WTC11 (cell line): ENCODE results near the gene TTLL11. TPM values are rescaled to one million over a fixed set of nuclear protein-coding genes. Genes with fewer than 3 reads are reported as not detected.

Experiments
- ATAC-seq: fragments of 200-7000 bp; cut with Tn5 transposase; 2 replicates; pipeline ENCODE4 v1.10.0; 2021; ENCODE audit warnings: mild to moderate bottlenecking, moderate library complexity
- CTCF ChIA-PET: fragments of 300-600 bp; sonication (Branson Sonifier 250); formaldehyde crosslinking; loops from one replicate; lab custom pipeline; 2021; ENCODE audit warnings: antibody characterized with exemption; lab: Charles Lee
- POLR2A ChIA-PET: fragments of 350-600 bp; sonication (Branson Sonifier 250); formaldehyde crosslinking; loops from one replicate; lab custom pipeline; 2021; ENCODE audit warnings: antibody characterized with exemption; lab: Charles Lee
- DNase-seq: peaks from one replicate; pipeline ENCODE4 v3.0.0; 2021; ENCODE audit warnings: low spot score
- H3K27ac Mint-ChIP-seq: 2 replicates; pipeline ENCODE4 v1.8.0; 2021; ENCODE audit warnings: mixed read lengths
- H3K27me3 Mint-ChIP-seq: 2 replicates; pipeline ENCODE4 v1.8.0; 2021; ENCODE audit warnings: low read depth, mild to moderate bottlenecking, moderate library complexity, mixed read lengths
- H3K36me3 Mint-ChIP-seq: 2 replicates; pipeline ENCODE4 v1.8.0; 2021; ENCODE audit warnings: mixed read lengths
- H3K4me1 Mint-ChIP-seq: 2 replicates; pipeline ENCODE4 v1.8.0; 2022; ENCODE audit warnings: mixed read lengths
- H3K4me3 Mint-ChIP-seq: 2 replicates; pipeline ENCODE4 v1.8.0; 2021; ENCODE audit warnings: mild to moderate bottlenecking, moderate library complexity, mixed read lengths
- H3K9me3 Mint-ChIP-seq: 2 replicates; pipeline ENCODE4 v1.8.0; 2021; ENCODE audit warnings: mixed read lengths
- CREB1 ChIP-seq: sonication (generic); formaldehyde crosslinking; IDR thresholded peaks from 2 replicates; pipeline ENCODE4 v1.8.0; 2023; ENCODE audit warnings: mild to moderate bottlenecking, missing genetic modification reagents
- ESRRA ChIP-seq: sonication (generic); formaldehyde crosslinking; IDR thresholded peaks from 2 replicates; pipeline ENCODE4 v1.8.1; 2022; ENCODE audit warnings: mild to moderate bottlenecking, missing genetic modification reagents, borderline replicate concordance
- FOXP1 ChIP-seq: sonication (generic); formaldehyde crosslinking; IDR thresholded peaks from 2 replicates; pipeline ENCODE4 v1.8.0; 2022; ENCODE audit warnings: missing genetic modification reagents, mild to moderate bottlenecking, moderate library complexity, borderline replicate concordance
- HMGA2 ChIP-seq: fragments of 250-450 bp; sonication (Bioruptor Pico); IDR thresholded peaks from 2 replicates; pipeline ENCODE4 v1.4.0; 2021; ENCODE audit warnings: mild to moderate bottlenecking, moderate library complexity
- KAT7 ChIP-seq: sonication (generic); formaldehyde crosslinking; IDR thresholded peaks from 2 replicates; pipeline ENCODE4 v1.8.1; 2023; ENCODE audit warnings: missing genetic modification reagents, mild to moderate bottlenecking, borderline replicate concordance
- NFE2L1 ChIP-seq: sonication (generic); formaldehyde crosslinking; IDR thresholded peaks from 2 replicates; pipeline ENCODE4 v1.8.1; 2023; ENCODE audit warnings: missing genetic modification reagents
- NFYB ChIP-seq: sonication (generic); formaldehyde crosslinking; conservative IDR thresholded peaks from 2 replicates; pipeline ENCODE4 v1.8.0; 2022; ENCODE audit warnings: low read depth, missing genetic modification reagents
- PRRX2 ChIP-seq: fragments of 250-450 bp; sonication (Bioruptor Pico); IDR thresholded peaks from 2 replicates; pipeline ENCODE4 v1.8.0; 2021; ENCODE audit warnings: mild to moderate bottlenecking
- ZNF263 ChIP-seq: sonication (generic); formaldehyde crosslinking; IDR thresholded peaks from 2 replicates; pipeline ENCODE4 v1.8.1; 2022; ENCODE audit warnings: low read depth, mild to moderate bottlenecking, moderate library complexity, missing genetic modification reagents
- ZNF317 ChIP-seq: sonication (generic); formaldehyde crosslinking; IDR thresholded peaks from 2 replicates; pipeline ENCODE4 v1.8.1; 2023; ENCODE audit warnings: low read depth, mild to moderate bottlenecking, moderate library complexity, missing genetic modification reagents, borderline replicate concordance
- ZNF396 ChIP-seq: fragments of 250-450 bp; sonication (Bioruptor Pico); IDR thresholded peaks from 2 replicates; pipeline ENCODE4 v1.8.0; 2021; ENCODE audit warnings: mild to moderate bottlenecking, moderate library complexity, borderline replicate concordance
- ZNF671 ChIP-seq: fragments of 250-450 bp; sonication (Bioruptor Pico); IDR thresholded peaks from 2 replicates; pipeline ENCODE4 v1.8.0; 2021; ENCODE audit warnings: mild to moderate bottlenecking
- total RNA-seq: library from RNA; stranded (reverse); gene quantifications from 3 replicates; pipeline ENCODE4 v1.2.3, GENCODE V29; 2021
- TF ChIP-seq, protein P1 (sequence below): fragments of 250-450 bp; sonication (Bioruptor Pico); conservative IDR thresholded peaks from 2 replicates; pipeline ENCODE4 v1.9.0; 2021; ENCODE audit warnings: mild to moderate bottlenecking
- TF ChIP-seq, protein P2 (sequence below): fragments of 250-450 bp; sonication (Bioruptor Pico); IDR thresholded peaks from 2 replicates; pipeline ENCODE4 v2.1.2; 2022; ENCODE audit warnings: mild to moderate bottlenecking, moderate library complexity
- TF ChIP-seq, protein P3 (sequence below): sonication (generic); formaldehyde crosslinking; IDR thresholded peaks from 2 replicates; pipeline ENCODE4 v1.8.1; 2022; ENCODE audit warnings: missing genetic modification reagents, borderline replicate concordance
- TF ChIP-seq, protein P4 (sequence below): sonication (generic); formaldehyde crosslinking; IDR thresholded peaks from 2 replicates; pipeline ENCODE4 v1.8.1; 2022; ENCODE audit warnings: low read depth, missing genetic modification reagents, borderline replicate concordance
- TF ChIP-seq, protein P5 (sequence below): fragments of 250-450 bp; sonication (Bioruptor Pico); IDR thresholded peaks from 2 replicates; pipeline ENCODE4 v1.8.0; 2021; ENCODE audit warnings: mild to moderate bottlenecking
- TF ChIP-seq, protein P6 (sequence below): sonication (generic); formaldehyde crosslinking; IDR thresholded peaks from 2 replicates; pipeline ENCODE4 v1.8.1; 2022; ENCODE audit warnings: low read depth, mild to moderate bottlenecking, moderate library complexity, missing genetic modification reagents, borderline replicate concordance
- TF ChIP-seq, protein P7 (sequence below): sonication (generic); formaldehyde crosslinking; IDR thresholded peaks from 2 replicates; pipeline ENCODE4 v1.8.0; 2023; ENCODE audit warnings: mild to moderate bottlenecking, missing genetic modification reagents
- TF ChIP-seq, protein P8 (sequence below): fragments of 200-600 bp; IDR thresholded peaks from 2 replicates; pipeline ENCODE4 v1.8.0; 2022; ENCODE audit warnings: antibody characterized with exemption

TTLL11 gene
- total RNA-seq, 1 experiment from 2014 or later, result 1.1 TPM

DNA sequence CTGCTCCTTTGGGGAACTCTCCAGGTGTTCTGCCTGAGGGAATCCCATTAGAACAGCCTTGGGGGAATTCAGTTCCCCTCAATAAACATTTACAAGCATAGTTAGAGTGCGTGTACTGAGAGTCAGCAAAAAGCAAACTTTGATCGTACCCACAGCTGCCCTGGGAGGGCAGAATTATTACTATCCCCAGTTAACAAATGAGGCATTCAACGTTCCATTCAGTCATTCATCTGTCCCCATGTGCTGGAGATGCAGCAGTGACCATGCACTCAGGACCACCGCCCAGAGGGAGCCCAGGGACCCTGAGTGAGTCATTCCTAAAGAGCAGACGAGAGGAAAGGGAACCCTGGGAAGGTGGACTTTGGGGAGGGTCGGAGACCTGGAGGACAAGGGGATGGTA lies 19.1 kb upstream of the TTLL11 start:
- H3K27ac Mint-ChIP-seq, result no peak overlapping the region
- no peaks in the 10 kb centered on the region; the same call in none of the 2 replicates for H3K27me3 Mint-ChIP-seq
- DNase-seq, result no peak
- no peaks in the 10 kb centered on the region for H3K36me3 Mint-ChIP-seq
- no peak overlapping the region for H3K4me3 Mint-ChIP-seq
- TF ChIP-seq, protein P1, sequence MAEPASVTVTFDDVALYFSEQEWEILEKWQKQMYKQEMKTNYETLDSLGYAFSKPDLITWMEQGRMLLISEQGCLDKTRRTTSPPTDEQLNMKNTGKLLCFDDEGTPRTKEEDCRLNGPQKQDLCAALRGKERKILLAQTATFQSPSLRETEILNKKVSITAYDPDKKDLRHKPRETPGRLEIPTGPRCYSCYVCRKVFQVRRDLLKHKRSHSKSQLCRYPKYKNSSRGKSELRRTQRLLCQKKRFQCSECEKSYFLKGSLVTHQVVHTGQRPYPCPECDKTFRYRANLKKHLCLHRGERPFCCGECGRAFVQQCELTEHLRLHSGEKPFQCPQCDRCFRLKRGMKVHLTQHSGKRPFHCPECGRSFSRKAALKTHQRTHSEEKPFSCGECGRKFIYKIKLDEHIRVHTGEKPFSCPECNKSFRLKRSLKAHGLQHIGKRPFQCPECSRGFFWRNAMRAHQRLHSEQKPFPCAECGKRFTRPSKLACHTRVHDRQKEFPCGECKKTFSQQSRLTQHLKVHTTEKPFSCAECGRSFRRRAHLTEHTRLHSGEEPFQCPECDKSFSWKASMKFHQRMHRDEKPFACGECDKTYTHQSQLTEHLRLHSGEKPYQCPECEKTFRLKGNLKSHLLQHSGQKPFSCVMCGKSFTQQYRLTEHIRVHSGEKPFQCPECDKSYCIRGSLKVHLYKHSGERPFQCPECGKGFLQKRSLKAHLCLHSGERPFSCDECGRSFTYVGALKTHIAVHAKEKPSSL (CRISPR knock-in tag), result no peak
- TF ChIP-seq NFYB (CRISPR knock-in tag), result no peak
- TF ChIP-seq, protein P2, sequence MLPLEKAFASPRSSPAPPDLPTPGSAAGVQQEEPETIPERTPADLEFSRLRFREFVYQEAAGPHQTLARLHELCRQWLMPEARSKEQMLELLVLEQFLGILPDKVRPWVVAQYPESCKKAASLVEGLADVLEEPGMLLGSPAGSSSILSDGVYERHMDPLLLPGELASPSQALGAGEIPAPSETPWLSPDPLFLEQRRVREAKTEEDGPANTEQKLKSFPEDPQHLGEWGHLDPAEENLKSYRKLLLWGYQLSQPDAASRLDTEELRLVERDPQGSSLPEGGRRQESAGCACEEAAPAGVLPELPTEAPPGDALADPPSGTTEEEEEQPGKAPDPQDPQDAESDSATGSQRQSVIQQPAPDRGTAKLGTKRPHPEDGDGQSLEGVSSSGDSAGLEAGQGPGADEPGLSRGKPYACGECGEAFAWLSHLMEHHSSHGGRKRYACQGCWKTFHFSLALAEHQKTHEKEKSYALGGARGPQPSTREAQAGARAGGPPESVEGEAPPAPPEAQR (CRISPR knock-in tag), result no peak
- TF ChIP-seq, protein P3, sequence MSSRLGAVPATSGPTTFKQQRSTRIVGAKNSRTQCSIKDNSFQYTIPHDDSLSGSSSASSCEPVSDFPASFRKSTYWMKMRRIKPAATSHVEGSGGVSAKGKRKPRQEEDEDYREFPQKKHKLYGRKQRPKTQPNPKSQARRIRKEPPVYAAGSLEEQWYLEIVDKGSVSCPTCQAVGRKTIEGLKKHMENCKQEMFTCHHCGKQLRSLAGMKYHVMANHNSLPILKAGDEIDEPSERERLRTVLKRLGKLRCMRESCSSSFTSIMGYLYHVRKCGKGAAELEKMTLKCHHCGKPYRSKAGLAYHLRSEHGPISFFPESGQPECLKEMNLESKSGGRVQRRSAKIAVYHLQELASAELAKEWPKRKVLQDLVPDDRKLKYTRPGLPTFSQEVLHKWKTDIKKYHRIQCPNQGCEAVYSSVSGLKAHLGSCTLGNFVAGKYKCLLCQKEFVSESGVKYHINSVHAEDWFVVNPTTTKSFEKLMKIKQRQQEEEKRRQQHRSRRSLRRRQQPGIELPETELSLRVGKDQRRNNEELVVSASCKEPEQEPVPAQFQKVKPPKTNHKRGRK (CRISPR knock-in tag), result no peak
- TF ChIP-seq ZNF671 (CRISPR knock-in tag), result no peak
- no peak for TF ChIP-seq ZNF263 (CRISPR knock-in tag)
- TF ChIP-seq NFE2L1 (CRISPR knock-in tag), result no peak
- TF ChIP-seq, protein P4, sequence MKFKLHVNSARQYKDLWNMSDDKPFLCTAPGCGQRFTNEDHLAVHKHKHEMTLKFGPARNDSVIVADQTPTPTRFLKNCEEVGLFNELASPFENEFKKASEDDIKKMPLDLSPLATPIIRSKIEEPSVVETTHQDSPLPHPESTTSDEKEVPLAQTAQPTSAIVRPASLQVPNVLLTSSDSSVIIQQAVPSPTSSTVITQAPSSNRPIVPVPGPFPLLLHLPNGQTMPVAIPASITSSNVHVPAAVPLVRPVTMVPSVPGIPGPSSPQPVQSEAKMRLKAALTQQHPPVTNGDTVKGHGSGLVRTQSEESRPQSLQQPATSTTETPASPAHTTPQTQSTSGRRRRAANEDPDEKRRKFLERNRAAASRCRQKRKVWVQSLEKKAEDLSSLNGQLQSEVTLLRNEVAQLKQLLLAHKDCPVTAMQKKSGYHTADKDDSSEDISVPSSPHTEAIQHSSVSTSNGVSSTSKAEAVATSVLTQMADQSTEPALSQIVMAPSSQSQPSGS (CRISPR knock-in tag), result no peak
- ATAC-seq, result no peak
- H3K9me3 Mint-ChIP-seq, result no peaks in the 10 kb centered on the region
- peaks cover 45% of the 10 kb centered on the region for H3K4me1 Mint-ChIP-seq
- ChIA-PET CTCF (interaction anchor here (2.5 to 24.3 kb wide), 2 partner anchors 11 to 15 kb away, joined by 14 to 627 read pairs; no protein-coding TSS in a partner anchor), POLR2A (no interaction called here)

DNA sequence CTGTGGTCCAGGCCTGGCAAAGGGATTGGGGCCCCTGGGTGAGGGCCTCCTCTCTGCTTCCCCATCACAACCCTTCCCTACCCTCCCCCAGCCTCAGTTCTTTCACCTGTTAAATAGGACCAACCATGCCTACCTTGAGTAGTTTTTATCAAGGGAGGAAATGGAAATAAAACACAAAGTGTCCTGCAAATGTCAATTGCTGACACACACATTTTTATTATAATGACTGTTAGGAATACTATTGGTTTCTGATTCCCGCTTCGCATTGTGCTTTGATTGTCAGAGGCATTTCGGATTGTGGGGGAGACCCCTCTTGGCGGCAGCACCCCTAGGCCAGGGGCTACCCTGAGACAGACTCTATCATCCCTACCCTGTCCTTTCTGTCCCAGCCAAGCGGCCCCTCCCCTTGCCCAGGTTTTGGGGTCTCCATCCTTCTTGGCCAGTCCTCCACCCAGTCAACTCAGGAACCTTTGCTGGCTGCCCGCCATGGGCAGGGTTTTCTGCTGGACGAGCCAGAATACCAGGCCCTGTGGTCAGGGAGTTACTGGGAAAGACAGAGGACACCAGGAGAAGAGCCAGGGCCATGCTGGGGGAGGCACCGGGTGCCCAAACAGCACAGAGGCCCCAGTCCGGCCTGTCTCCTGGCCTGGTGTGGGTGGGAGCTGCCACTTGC lies 18.4 kb upstream of the TTLL11 start:
- DNase-seq (no peak), ATAC-seq (no peak)
- Mint-ChIP-seq H3K4me3 (no peak overlapping the region), H3K27me3 (no peaks in the 10 kb centered on the region; the same call in none of the 2 replicates), H3K9me3 (no peaks in the 10 kb centered on the region), H3K4me1 (peaks cover 44% of the 10 kb centered on the region), H3K36me3 (no peaks in the 10 kb centered on the region), H3K27ac (no peak overlapping the region)
- POLR2A ChIA-PET, result interaction anchor here (0.6 kb wide), 1 partner anchor 11 kb away, joined by 3 read pairs; no protein-coding TSS in a partner anchor
- CTCF ChIA-PET, result interaction anchor here (24.3 kb wide), 1 partner anchor 14 kb away, joined by 627 read pairs; no protein-coding TSS in a partner anchor
- TF ChIP-seq ZNF396 (CRISPR knock-in tag), result no peak
- no peak for TF ChIP-seq FOXP1 (CRISPR knock-in tag)
- TF ChIP-seq ZNF317 (CRISPR knock-in tag), result no peak
- TF ChIP-seq, protein P5, sequence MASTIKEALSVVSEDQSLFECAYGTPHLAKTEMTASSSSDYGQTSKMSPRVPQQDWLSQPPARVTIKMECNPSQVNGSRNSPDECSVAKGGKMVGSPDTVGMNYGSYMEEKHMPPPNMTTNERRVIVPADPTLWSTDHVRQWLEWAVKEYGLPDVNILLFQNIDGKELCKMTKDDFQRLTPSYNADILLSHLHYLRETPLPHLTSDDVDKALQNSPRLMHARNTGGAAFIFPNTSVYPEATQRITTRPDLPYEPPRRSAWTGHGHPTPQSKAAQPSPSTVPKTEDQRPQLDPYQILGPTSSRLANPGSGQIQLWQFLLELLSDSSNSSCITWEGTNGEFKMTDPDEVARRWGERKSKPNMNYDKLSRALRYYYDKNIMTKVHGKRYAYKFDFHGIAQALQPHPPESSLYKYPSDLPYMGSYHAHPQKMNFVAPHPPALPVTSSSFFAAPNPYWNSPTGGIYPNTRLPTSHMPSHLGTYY (CRISPR knock-in tag), result no peak
- TF ChIP-seq, protein P6, sequence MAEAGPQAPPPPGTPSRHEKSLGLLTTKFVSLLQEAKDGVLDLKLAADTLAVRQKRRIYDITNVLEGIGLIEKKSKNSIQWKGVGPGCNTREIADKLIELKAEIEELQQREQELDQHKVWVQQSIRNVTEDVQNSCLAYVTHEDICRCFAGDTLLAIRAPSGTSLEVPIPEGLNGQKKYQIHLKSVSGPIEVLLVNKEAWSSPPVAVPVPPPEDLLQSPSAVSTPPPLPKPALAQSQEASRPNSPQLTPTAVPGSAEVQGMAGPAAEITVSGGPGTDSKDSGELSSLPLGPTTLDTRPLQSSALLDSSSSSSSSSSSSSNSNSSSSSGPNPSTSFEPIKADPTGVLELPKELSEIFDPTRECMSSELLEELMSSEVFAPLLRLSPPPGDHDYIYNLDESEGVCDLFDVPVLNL, result no peak
- TF ChIP-seq, protein P7, sequence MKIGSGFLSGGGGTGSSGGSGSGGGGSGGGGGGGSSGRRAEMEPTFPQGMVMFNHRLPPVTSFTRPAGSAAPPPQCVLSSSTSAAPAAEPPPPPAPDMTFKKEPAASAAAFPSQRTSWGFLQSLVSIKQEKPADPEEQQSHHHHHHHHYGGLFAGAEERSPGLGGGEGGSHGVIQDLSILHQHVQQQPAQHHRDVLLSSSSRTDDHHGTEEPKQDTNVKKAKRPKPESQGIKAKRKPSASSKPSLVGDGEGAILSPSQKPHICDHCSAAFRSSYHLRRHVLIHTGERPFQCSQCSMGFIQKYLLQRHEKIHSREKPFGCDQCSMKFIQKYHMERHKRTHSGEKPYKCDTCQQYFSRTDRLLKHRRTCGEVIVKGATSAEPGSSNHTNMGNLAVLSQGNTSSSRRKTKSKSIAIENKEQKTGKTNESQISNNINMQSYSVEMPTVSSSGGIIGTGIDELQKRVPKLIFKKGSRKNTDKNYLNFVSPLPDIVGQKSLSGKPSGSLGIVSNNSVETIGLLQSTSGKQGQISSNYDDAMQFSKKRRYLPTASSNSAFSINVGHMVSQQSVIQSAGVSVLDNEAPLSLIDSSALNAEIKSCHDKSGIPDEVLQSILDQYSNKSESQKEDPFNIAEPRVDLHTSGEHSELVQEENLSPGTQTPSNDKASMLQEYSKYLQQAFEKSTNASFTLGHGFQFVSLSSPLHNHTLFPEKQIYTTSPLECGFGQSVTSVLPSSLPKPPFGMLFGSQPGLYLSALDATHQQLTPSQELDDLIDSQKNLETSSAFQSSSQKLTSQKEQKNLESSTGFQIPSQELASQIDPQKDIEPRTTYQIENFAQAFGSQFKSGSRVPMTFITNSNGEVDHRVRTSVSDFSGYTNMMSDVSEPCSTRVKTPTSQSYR (CRISPR knock-in tag), result no peak
- TF ChIP-seq, protein P8, sequence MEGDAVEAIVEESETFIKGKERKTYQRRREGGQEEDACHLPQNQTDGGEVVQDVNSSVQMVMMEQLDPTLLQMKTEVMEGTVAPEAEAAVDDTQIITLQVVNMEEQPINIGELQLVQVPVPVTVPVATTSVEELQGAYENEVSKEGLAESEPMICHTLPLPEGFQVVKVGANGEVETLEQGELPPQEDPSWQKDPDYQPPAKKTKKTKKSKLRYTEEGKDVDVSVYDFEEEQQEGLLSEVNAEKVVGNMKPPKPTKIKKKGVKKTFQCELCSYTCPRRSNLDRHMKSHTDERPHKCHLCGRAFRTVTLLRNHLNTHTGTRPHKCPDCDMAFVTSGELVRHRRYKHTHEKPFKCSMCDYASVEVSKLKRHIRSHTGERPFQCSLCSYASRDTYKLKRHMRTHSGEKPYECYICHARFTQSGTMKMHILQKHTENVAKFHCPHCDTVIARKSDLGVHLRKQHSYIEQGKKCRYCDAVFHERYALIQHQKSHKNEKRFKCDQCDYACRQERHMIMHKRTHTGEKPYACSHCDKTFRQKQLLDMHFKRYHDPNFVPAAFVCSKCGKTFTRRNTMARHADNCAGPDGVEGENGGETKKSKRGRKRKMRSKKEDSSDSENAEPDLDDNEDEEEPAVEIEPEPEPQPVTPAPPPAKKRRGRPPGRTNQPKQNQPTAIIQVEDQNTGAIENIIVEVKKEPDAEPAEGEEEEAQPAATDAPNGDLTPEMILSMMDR, result no peak
- TF ChIP-seq CREB1 (CRISPR knock-in tag), result no peak
- no peak for TF ChIP-seq ESRRA
- no peak for TF ChIP-seq PRRX2 (CRISPR knock-in tag)
- no peak for TF ChIP-seq KAT7 (CRISPR knock-in tag)
- no peak for TF ChIP-seq HMGA2 (CRISPR knock-in tag)
